Measurements from ENCODE around the gene TEKT3. TPM values are rescaled to one million over a fixed set of nuclear protein-coding genes. Genes with fewer than 3 reads are reported as not detected.

TEKT3 gene
- total and polyA plus RNA-seq, 4 donors: 0.08 to 0.33 TPM; not detected in 2

DNA sequence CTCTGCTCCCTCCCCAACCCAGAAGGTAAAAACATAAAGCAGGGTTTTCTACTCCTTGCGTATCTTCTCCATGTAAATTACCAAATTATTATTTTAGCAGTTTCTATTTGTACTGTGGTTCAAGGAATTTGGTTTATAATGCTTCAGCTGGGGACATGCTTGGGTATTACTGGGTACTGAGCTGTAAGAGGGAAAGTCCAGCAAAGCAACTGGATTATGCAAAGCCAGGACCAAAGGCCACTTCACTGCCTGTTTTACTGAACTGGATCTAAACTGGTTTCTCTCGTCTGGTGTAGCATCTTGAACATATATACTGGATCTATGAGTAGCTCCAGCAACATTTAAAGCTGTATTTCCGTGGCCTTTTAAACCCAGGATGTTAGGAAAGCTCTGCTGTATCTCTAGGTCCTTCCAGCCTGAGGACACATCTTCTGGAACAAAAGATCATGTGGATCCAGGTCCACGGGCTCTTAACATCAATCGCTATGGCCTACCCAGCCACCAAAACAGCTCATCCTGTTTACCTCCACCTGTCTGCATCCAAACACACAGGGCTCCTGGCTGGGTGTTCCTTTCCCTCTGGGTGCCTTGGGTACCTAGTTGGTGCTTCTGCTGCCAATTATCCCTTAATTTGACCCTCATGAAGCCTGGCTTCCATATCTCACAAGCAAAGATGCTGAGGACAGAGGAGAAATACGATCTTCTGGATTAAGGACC, 83.4 kb downstream of the TEKT3 start (continued):
- TF ChIP-seq, protein P1, sequence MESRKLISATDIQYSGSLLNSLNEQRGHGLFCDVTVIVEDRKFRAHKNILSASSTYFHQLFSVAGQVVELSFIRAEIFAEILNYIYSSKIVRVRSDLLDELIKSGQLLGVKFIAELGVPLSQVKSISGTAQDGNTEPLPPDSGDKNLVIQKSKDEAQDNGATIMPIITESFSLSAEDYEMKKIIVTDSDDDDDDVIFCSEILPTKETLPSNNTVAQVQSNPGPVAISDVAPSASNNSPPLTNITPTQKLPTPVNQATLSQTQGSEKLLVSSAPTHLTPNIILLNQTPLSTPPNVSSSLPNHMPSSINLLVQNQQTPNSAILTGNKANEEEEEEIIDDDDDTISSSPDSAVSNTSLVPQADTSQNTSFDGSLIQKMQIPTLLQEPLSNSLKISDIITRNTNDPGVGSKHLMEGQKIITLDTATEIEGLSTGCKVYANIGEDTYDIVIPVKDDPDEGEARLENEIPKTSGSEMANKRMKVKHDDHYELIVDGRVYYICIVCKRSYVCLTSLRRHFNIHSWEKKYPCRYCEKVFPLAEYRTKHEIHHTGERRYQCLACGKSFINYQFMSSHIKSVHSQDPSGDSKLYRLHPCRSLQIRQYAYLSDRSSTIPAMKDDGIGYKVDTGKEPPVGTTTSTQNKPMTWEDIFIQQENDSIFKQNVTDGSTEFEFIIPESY (IDR thresholded peaks at IDR 0.05): no peak

DNA sequence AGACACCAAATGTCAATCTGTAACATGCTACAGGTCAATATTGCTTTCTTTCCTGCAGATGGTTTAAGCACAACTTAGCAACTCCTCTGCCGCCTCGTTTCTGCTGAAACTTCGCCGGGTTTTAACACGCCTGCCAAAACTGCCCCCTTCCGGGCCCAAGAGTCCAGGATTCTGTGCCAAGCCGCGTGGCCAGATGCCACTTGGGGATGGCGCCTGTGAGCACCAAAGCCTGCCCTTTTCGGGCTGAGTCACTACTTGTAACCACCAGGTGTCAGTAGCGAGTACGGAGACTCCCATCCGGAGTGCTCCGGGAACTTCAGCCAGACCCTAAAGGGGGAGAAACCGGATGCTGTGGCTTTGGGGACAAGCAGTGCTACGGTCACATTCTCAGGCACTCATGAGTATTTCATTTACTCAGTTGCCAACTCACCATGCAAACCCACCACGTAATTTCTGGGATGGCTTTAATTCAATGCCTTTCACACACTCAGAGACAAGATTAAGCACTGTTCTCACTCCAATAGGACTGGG, 84.1 kb downstream of the TEKT3 start:
- DNase-seq (ENCODE audit: low spot score): peak; percentile 57
- WGBS: 3% methylated on average over 17 of the region's 17 CpGs
- Histone ChIP-seq H3K9ac (ENCODE audit: low read depth in 1 of 2, low read length in 2 of 2) (no peak overlapping the region), H3K4me3 (ENCODE audit: low read depth in 1 of 3, low read length in 3 of 3) (peak overlapping the region in 1 of 3 donors; percentile 4), H3K9me3 (ENCODE audit: control insufficient read depth in 4 of 4, low read length in 3 of 4) (no peaks in the 10 kb centered on the region), H3K36me3 (ENCODE audit: control insufficient read depth in 4 of 4, insufficient read depth in 3 of 4, low read depth in 1 of 4, low read length in 3 of 4) (no peaks in the 10 kb centered on the region), H3K27me3 (ENCODE audit: control insufficient read depth in 4 of 4, insufficient read depth in 4 of 4, low read length in 3 of 4) (peaks cover 0 to 5% (median 2%) of the 10 kb centered on the region in 4 donors), H3K27ac (ENCODE audit: low read depth in 1 of 2, low read length in 2 of 2) (no peak overlapping the region), H3K4me1 (ENCODE audit: control insufficient read depth in 4 of 4, insufficient read depth in 4 of 4, low read length in 3 of 4) (peaks cover 0 to 29% (median 19%) of the 10 kb centered on the region in 4 donors)
- TF ChIP-seq, protein P2, sequence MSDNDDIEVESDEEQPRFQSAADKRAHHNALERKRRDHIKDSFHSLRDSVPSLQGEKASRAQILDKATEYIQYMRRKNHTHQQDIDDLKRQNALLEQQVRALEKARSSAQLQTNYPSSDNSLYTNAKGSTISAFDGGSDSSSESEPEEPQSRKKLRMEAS (IDR thresholded peaks at IDR 0.05): peak; percentile 31
- TF ChIP-seq YY1 (IDR thresholded peaks at IDR 0.05): peak; percentile 25
- TF ChIP-seq FOXA1 (IDR thresholded peaks at IDR 0.05): no peak
- TF ChIP-seq, protein P3, sequence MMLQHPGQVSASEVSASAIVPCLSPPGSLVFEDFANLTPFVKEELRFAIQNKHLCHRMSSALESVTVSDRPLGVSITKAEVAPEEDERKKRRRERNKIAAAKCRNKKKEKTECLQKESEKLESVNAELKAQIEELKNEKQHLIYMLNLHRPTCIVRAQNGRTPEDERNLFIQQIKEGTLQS (IDR thresholded peaks at IDR 0.05): no peak
- TF ChIP-seq JUND (IDR thresholded peaks at IDR 0.05): no peak
- TF ChIP-seq FOXA2 (IDR thresholded peaks at IDR 0.05): no peak
- peak; percentile 75 to 88 for TF ChIP-seq RAD21 (IDR thresholded peaks at IDR 0.05)
- TF ChIP-seq, protein P4, sequence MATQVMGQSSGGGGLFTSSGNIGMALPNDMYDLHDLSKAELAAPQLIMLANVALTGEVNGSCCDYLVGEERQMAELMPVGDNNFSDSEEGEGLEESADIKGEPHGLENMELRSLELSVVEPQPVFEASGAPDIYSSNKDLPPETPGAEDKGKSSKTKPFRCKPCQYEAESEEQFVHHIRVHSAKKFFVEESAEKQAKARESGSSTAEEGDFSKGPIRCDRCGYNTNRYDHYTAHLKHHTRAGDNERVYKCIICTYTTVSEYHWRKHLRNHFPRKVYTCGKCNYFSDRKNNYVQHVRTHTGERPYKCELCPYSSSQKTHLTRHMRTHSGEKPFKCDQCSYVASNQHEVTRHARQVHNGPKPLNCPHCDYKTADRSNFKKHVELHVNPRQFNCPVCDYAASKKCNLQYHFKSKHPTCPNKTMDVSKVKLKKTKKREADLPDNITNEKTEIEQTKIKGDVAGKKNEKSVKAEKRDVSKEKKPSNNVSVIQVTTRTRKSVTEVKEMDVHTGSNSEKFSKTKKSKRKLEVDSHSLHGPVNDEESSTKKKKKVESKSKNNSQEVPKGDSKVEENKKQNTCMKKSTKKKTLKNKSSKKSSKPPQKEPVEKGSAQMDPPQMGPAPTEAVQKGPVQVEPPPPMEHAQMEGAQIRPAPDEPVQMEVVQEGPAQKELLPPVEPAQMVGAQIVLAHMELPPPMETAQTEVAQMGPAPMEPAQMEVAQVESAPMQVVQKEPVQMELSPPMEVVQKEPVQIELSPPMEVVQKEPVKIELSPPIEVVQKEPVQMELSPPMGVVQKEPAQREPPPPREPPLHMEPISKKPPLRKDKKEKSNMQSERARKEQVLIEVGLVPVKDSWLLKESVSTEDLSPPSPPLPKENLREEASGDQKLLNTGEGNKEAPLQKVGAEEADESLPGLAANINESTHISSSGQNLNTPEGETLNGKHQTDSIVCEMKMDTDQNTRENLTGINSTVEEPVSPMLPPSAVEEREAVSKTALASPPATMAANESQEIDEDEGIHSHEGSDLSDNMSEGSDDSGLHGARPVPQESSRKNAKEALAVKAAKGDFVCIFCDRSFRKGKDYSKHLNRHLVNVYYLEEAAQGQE (IDR thresholded peaks at IDR 0.05): no peak
- TF ChIP-seq NR2F2 (IDR thresholded peaks at IDR 0.05): peak; percentile 31
- TF ChIP-seq GABPA (IDR thresholded peaks at IDR 0.05 in 1 of 2, conservative IDR thresholded peaks at IDR 0.05 in 1 of 2): no peak
- TF ChIP-seq HNF4A (conservative IDR thresholded peaks at IDR 0.05): peak; percentile 22 to 55
- no peak for TF ChIP-seq HNF4G (IDR thresholded peaks at IDR 0.05)
- TF ChIP-seq, protein P5, sequence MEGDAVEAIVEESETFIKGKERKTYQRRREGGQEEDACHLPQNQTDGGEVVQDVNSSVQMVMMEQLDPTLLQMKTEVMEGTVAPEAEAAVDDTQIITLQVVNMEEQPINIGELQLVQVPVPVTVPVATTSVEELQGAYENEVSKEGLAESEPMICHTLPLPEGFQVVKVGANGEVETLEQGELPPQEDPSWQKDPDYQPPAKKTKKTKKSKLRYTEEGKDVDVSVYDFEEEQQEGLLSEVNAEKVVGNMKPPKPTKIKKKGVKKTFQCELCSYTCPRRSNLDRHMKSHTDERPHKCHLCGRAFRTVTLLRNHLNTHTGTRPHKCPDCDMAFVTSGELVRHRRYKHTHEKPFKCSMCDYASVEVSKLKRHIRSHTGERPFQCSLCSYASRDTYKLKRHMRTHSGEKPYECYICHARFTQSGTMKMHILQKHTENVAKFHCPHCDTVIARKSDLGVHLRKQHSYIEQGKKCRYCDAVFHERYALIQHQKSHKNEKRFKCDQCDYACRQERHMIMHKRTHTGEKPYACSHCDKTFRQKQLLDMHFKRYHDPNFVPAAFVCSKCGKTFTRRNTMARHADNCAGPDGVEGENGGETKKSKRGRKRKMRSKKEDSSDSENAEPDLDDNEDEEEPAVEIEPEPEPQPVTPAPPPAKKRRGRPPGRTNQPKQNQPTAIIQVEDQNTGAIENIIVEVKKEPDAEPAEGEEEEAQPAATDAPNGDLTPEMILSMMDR (IDR thresholded peaks at IDR 0.05; ENCODE audit: low read depth, low read length, missing input control): peak; percentile 82
- TF ChIP-seq, protein P1 (IDR thresholded peaks at IDR 0.05): no peak
- TF ChIP-seq SP1 (IDR thresholded peaks at IDR 0.05): no peak
- no peak for TF ChIP-seq TAF1 (conservative IDR thresholded peaks at IDR 0.05)
- no peak for TF ChIP-seq RXRA (IDR thresholded peaks at IDR 0.05)
- TF ChIP-seq EGR1 (IDR thresholded peaks at IDR 0.05; ENCODE audit: low read depth in 2 of 2): no peak
